Articular chondrocyte of knee joint (primary cell): Measurements from ENCODE around the gene STK25. TPM values are rescaled to one million over a fixed set of nuclear protein-coding genes. Genes with fewer than 3 reads are reported as not detected.

Experiments
- small RNA-seq: library from RNA; depleted of rRNA; stranded (forward); fragments of <200 nt; gene quantifications from one replicate; pipeline ENCODE3, GENCODE V24; 2012
- total RNA-seq: library from RNA; depleted of rRNA; stranded (reverse); fragments of >200 nt; gene quantifications from 2 replicates; pipeline ENCODE4 v1.2.3, GENCODE V29; 2012

Gene STK25
- total RNA-seq: 127 and 135 TPM in 2 replicates

DNA sequence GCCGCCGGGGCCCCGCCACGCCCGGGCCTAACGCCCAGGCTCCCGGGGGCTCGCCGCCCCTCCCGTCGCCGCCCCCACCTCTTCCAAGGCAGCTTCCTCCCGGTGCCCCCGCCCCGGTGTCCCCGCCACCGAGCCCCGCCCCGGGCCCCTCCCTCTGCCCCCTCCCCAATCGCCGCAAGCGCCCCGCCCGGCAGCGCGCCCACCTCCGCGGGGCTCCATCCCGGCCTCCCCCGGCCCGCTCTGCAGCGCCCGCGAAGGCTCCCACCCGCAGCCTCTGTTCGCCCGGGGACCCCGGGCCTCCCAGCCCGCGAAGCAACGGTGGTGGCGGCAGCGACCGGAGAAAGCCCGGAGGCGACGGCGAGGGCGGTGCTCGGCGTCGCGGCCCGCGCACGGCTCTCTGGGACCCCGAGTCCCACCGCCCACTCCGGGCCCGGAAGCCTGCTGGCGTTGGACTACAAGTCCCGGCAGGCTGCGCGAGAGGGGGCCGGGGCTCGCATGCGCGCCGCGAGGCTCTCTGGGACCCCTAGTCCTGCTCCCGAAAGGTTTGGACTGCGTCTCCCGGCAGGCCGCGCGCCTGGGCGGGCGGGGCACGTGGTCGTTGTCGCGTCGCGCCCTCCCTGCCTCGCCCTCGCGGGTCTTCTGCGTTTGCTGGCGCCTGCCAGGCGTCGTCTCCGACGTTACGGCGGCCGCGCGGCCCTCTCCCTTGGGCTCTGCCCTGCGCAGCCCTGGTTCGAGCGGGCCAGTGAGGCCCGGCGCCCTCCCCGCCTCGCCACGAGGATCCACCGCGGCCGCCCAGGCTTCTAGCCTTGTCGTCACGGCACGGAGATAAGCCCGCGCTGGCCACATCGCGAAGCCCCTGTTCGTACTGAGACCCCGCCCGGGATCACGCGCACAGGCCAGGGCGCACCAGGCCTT lies at the start of gene STK25:
TSS of gene STK25 (minus strand) at position 345 of the 915 bp plus-strand sequence. CDS start 549 bp downstream, outside the sequence.

Small RNA genes lying within 50 kb of the gene (small RNA-seq; reads per million reads assigned to genes)
- not detected for gene MIR3133

Other genes with a start within 250 kb of the STK25 start
- gene HDLBP, start 192.9 kb downstream of the STK25 start, total RNA-seq: 880 and 1,110 TPM in 2 replicates
- 563 and 626 TPM in 2 replicates for gene SEPTIN2, start 192.7 kb downstream of the STK25 start, total RNA-seq
- 38.2 and 48.0 TPM in 2 replicates for gene FARP2, start 152.3 kb downstream of the STK25 start, total RNA-seq
- gene BOK, start 50.2 kb upstream of the STK25 start, total RNA-seq: 24.3 and 27.2 TPM in 2 replicates
- 31.9 and 35.3 TPM in 2 replicates for gene THAP4, start 128.6 kb upstream of the STK25 start, total RNA-seq
- 45.7 and 47.6 TPM in 2 replicates for gene ATG4B, start 129.1 kb upstream of the STK25 start, total RNA-seq
- 18.3 and 21.0 TPM in 2 replicates for gene DTYMK, start 178.2 kb upstream of the STK25 start, total RNA-seq
- gene ING5, start 193.5 kb upstream of the STK25 start, total RNA-seq: 11.8 and 13.1 TPM in 2 replicates
- gene D2HGDH, start 226.0 kb upstream of the STK25 start, total RNA-seq: 11.7 and 11.8 TPM in 2 replicates